Subcutaneous adipose tissue (tissue), 4 donors: ENCODE results near the gene LOXL4. TPM values are rescaled to one million over a fixed set of nuclear protein-coding genes. Genes with fewer than 3 reads are reported as not detected.

ENCODE experiments used
- total RNA-seq, 4 donors: library from RNA; depleted of rRNA; stranded (reverse); fragments of >200 nt; gene quantifications; one replicate each; pipeline ENCODE4 v1.1.0, GENCODE V29; 2016
- TF ChIP-seq, protein P1 (sequence below): fragments of 450-650 bp; IDR thresholded peaks from one replicate; pipeline ENCODE4 v1.5.1; 2016; ENCODE audit warnings: low read depth, mild to moderate bottlenecking, control low read depth, antibody characterized with exemption, moderate library complexity

The LOXL4 gene
- 10 to 100 TPM in 3 of 4 donors, 1 to 10 TPM in 1; 7.5 to 27.4 (median 12.8) TPM for total RNA-seq

DNA sequence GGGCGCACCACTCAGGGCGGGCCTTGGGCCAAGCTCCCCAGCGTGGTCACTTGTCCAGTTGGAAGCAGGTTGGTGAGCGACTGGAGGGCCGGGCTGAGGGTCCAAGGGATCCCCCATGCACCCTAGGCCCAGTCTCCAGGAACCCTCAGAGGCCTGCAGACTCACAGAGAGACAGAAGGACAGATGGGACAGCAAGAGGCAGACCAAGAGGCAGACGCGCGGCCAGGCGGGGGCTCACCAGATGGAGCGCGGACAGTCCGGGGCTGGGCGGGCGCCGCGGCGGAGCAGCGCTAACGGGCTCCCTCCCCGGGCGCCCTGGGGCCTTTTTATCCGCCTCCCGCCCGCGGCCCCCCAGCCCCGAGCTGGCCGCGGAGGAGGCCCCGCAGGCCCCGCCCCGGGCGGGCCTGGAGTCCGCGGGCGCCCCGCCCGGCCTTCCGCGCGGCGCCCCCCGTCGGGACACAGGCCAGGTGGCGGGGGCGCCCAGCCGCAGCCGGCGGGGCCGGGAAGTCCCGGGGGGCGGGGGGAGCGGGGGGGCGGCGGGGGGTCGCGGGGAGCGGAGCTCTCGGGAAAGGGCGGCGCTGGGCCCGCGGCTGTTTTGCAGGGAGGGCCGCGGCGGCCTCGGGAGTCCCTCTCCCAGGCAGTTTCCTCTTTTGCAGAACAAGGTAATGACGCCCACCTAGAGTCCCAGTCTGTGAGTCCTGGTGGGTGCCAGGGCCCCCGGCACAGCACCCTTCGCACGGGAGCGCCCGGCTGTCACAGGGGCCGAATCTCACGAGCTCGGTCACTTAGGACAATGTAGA lies at the start of gene LOXL4:
LOXL4 (minus strand) TSS at position 301 of the 800 bp plus-strand sequence. CDS start 5,175 bp downstream, outside the sequence.
- TF ChIP-seq, protein P1, sequence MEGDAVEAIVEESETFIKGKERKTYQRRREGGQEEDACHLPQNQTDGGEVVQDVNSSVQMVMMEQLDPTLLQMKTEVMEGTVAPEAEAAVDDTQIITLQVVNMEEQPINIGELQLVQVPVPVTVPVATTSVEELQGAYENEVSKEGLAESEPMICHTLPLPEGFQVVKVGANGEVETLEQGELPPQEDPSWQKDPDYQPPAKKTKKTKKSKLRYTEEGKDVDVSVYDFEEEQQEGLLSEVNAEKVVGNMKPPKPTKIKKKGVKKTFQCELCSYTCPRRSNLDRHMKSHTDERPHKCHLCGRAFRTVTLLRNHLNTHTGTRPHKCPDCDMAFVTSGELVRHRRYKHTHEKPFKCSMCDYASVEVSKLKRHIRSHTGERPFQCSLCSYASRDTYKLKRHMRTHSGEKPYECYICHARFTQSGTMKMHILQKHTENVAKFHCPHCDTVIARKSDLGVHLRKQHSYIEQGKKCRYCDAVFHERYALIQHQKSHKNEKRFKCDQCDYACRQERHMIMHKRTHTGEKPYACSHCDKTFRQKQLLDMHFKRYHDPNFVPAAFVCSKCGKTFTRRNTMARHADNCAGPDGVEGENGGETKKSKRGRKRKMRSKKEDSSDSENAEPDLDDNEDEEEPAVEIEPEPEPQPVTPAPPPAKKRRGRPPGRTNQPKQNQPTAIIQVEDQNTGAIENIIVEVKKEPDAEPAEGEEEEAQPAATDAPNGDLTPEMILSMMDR = no peak

GRCh38 chr10:98316661-98317060 lies 48.7 kb upstream of the LOXL4 start:
- TF ChIP-seq, protein P1 = no peak

DNA sequence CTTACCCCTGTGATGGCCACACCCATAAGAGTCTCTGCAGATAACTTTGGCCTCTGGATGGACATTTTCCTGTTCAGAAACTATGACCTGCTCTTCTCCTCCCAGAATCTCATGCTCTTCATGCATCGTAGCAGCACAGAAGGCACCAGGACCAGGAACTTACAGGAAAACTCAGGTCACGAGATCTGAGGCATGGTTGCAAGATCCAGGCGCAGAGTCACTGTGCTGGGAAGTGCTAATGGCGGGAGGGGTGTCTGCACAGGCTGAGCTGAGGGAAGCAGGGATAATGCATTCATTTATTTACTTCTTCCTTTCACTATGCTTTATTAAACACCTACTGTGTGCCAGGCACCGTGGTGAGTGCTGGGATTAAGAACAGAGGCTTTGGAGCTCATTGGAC lies 48.2 kb upstream of the LOXL4 start:
- TF ChIP-seq, protein P1 = no peak

DNA sequence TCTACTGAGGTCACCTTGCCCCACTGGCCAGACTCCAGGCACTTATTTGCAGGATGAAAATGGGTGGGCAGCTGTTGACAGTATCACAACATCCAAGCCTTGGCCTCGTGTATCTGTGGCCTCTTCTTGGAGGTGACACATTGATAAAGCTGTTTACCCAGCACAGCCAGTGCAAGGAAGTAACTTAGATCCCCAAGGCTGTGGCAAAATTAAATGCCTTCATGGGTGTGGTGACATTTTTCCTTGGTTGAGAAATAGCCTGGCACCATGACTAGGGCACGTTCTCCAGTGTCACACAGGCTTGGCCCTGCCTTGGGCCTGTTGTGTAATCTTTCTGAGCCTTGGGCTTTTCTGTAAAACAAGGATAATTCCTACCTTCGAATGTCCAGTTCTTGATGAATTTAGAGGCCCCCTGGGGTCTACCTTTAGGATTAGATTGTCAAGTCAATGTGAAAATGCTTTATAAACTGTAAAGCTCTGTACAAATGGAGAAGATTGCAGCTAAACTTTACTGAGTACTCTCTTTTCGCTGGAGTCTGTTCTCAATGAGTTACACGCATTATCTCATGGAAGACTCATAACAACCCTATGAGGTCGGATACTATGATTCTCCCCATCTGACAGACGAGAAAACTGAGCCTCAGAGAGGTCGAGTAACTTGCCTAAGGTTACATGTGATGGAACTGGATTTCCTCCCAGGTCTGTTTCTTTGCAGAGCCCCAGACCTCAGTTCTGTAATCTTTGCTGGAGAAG lies 46.7 kb upstream of the LOXL4 start:
- TF ChIP-seq, protein P1 = no peak

DNA sequence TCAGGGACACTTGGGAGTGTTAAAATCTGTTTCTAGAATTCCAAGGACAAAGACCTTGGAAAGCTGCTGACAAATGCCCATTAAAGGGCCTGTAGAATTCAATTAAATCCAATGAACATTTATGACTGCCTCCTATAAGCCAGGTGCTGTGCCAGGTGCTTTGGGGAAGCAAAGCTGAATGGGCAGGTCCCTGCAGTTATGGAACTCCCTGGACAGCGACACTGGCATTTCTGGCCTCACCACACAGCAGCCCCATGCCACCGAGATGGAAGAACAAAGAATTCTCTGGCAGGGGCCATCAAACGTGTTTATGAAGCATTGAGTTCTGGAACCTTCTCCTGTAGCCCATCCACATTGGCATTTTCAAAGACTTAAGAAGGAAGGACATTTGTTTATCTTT lies 45.6 kb upstream of the LOXL4 start:
- TF ChIP-seq, protein P1 = no peak

- TF ChIP-seq, protein P1 = no peak
Observed at GRCh38 chr10:98312822-98313221, 44.8 kb upstream of the LOXL4 start.

DNA sequence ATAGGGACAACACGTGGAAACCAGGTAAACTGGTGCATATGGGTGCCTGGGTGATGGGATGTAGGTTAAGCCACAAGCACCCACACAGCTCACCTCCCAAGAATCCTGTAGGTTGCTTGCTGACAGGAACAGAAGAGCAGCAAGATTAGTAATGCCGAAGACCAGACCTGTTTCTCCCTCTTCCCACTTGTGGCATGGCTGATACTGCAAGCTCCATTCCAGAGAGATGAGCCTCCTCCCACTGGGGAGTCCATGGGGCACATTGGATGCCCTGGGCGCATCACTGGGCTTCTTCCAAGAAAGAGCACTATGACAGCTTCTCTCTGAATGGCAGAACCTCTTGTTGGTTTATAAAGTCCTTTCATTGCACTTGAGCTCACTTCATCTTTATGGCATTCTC lies 44.4 kb upstream of the LOXL4 start:
- TF ChIP-seq, protein P1 = no peak
